IMR-90 (cell line): ENCODE measurements around the gene CMTR1.

Source experiments
- CTCF ChIP-seq: conservative IDR thresholded peaks from 2 replicates; pipeline ENCODE4 v1.5.1; 2012; ENCODE audit warnings: mild to moderate bottlenecking, low read depth, low read length, improper control_type of control experiment
- ELK1 ChIP-seq: fragments of 150-350 bp; IDR thresholded peaks from 2 replicates; pipeline ENCODE4 v1.6.1; 2016; ENCODE audit warnings: low read depth, mild to moderate bottlenecking, low read length, moderate library complexity, borderline replicate concordance
- FOS ChIP-seq: fragments of 150-350 bp; IDR thresholded peaks from 2 replicates; pipeline ENCODE4 v1.6.1; 2016; ENCODE audit warnings: low read depth, low read length
- NFE2L2 ChIP-seq: fragments of 150-350 bp; IDR thresholded peaks from 2 replicates; pipeline ENCODE4 v1.6.1; 2016; ENCODE audit warnings: low read depth, mild to moderate bottlenecking, low read length
- POLR2A ChIP-seq: IDR thresholded peaks from 2 replicates; pipeline ENCODE4 v1.6.1; 2012; ENCODE audit warnings: mild to moderate bottlenecking, low read depth, low read length
- RCOR1 ChIP-seq: IDR thresholded peaks from 2 replicates; pipeline ENCODE4 v1.6.1; 2012; ENCODE audit warnings: mild to moderate bottlenecking, low read length, improper control_type of control experiment; ENCODE audit not compliant: insufficient replicate concordance
- RFX5 ChIP-seq: IDR thresholded peaks from 2 replicates; pipeline ENCODE4 v1.8.0; 2012; ENCODE audit warnings: low read depth, mild to moderate bottlenecking, low read length, moderate library complexity

- TF ChIP-seq RCOR1 = no peak
- TF ChIP-seq CTCF = no peak
- TF ChIP-seq POLR2A = no peak
- no peak for TF ChIP-seq FOS
- TF ChIP-seq RFX5 = no peak
- no peak for TF ChIP-seq NFE2L2
- no peak for TF ChIP-seq ELK1
These were observed 2.4 kb downstream of the CMTR1 start for GRCh38 chr6:37435373-37435772.
